Measurements from ENCODE around the gene ZNF215. TPM values are rescaled to one million over a fixed set of nuclear protein-coding genes. Genes with fewer than 3 reads are reported as not detected.
"Not testable (repeated sequence)": the region's sequence is repeated elsewhere in the genome, so short reads cannot be mapped to it uniquely, and the experiment has no call there.

ZNF215 gene
- total and polyA plus RNA-seq, 2 of the 13 experiments (the other 11 are each of a cell fraction or from before 2014, with no cell fraction given) = not detected

- H3K4me3 ChIP-seq (replicated peaks in 1 of 3; ENCODE audit: insufficient read depth in 1 of 3, low read depth in 2 of 3, low read length in 3 of 3); FAIRE-seq; in situ Hi-C loops (cut with HindIII; ENCODE audit: extremely low pct_ligation_motif_present, low pct_unique_long_range_greater_than_20kb); H3K9ac ChIP-seq (ENCODE audit: insufficient read depth, low read depth, low read length); POLR2A ChIA-PET; H3K36me3 ChIP-seq (replicated peaks in 1 of 2; ENCODE audit: control insufficient read depth in 1 of 2, insufficient read depth in 2 of 2, low read length in 2 of 2); H3K4me2 ChIP-seq (ENCODE audit: low read depth, low read length); H4K20me1 ChIP-seq (ENCODE audit: insufficient read depth, low read length); CTCF ChIA-PET (ENCODE audit: low intra/inter-chr PET ratio, low total read pairs); DNase-seq (ENCODE audit: low spot score); H3K27me3 ChIP-seq (ENCODE audit: control insufficient read depth in 1 of 2, insufficient read depth in 2 of 2, low read length in 2 of 2); ATAC-seq; BruUV-seq (replicated peaks); H3K27ac ChIP-seq (ENCODE audit: extremely low read length, insufficient read depth, low read length); H3K79me2 ChIP-seq (ENCODE audit: insufficient read depth, low read length); intact Hi-C loops (cut with micrococcal nuclease; ENCODE audit: unreplicated experiment); H2AFZ ChIP-seq (ENCODE audit: low read length); H3K9me3 ChIP-seq (ENCODE audit: low read length); H3K4me1 ChIP-seq (ENCODE audit: insufficient read depth, low read length): not testable (repeated sequence)
- 4% methylated on average over 4 of the region's 4 CpGs for WGBS (ENCODE audit: low lambda C conversion rate)
Measured at GRCh38 chr11:6969854-6970253, 43.6 kb downstream of the ZNF215 start.

DNA sequence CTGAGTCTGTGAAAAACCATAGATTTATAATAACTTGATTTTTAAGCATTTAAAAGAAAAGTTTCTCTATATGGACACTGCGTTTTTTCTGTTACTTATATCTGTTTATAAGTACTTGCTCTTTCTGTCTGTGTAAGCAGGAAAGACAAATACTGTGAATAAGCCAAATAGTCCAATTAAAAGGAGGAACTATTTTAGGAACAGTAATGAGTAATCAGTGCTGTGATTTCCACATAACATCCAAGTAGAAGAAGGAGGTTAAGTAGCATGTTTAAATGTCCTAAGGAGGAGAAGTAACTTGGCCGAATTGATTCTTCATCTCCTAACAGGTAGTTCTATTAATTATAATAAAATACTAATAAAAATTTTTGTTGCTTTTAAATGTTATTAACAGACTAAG is 53.1 kb downstream of the ZNF215 start:
- DNase-seq (ENCODE audit: low spot score) = no peak
- H3K36me3 ChIP-seq (replicated peaks in 1 of 2; ENCODE audit: control insufficient read depth in 1 of 2, insufficient read depth in 2 of 2, low read length in 2 of 2) = no peaks in the 10 kb centered on the region
- in situ Hi-C loops (cut with HindIII; ENCODE audit: extremely low pct_ligation_motif_present, low pct_unique_long_range_greater_than_20kb) = no loop called here
- no peaks in the 10 kb centered on the region for H3K4me1 ChIP-seq (ENCODE audit: insufficient read depth, low read length)
- H2AFZ ChIP-seq (ENCODE audit: low read length) = no peak overlapping the region
- ChIA-PET CTCF (ENCODE audit: low intra/inter-chr PET ratio, low total read pairs) (no interaction called here), POLR2A (no interaction called here)
- no TSS peak for BruUV-seq (replicated peaks)
- intact Hi-C loops (cut with micrococcal nuclease; ENCODE audit: unreplicated experiment) = loop anchor here (1.0 kb wide), 1 partner anchor 40 kb away; no protein-coding TSS in a partner anchor
- no peak overlapping the region for H3K9ac ChIP-seq (ENCODE audit: insufficient read depth, low read depth, low read length)
- no peak overlapping the region for H3K27ac ChIP-seq (ENCODE audit: extremely low read length, insufficient read depth, low read length)
- H3K4me2 ChIP-seq (ENCODE audit: low read depth, low read length) = no peak overlapping the region
- TF ChIP-seq HNF1A (IDR thresholded peaks at IDR 0.05; ENCODE audit: low read depth) (no peak), HNF1A (CRISPR knock-in tag; IDR thresholded peaks at IDR 0.05; ENCODE audit: borderline replicate concordance) (no peak), NFKB2 (CRISPR knock-in tag; IDR thresholded peaks at IDR 0.05; ENCODE audit: borderline replicate concordance) (no peak), KAT7 (CRISPR knock-in tag; IDR thresholded peaks at IDR 0.05; ENCODE audit: borderline replicate concordance) (no peak), NKX3-1 (CRISPR knock-in tag; IDR thresholded peaks at IDR 0.05) (no peak), SOX6 (IDR thresholded peaks at IDR 0.05) (no peak), SOX6 (CRISPR knock-in tag; IDR thresholded peaks at IDR 0.05) (no peak), HOXD1 (CRISPR knock-in tag; IDR thresholded peaks at IDR 0.05) (no peak)
- TF ChIP-seq, protein P1, sequence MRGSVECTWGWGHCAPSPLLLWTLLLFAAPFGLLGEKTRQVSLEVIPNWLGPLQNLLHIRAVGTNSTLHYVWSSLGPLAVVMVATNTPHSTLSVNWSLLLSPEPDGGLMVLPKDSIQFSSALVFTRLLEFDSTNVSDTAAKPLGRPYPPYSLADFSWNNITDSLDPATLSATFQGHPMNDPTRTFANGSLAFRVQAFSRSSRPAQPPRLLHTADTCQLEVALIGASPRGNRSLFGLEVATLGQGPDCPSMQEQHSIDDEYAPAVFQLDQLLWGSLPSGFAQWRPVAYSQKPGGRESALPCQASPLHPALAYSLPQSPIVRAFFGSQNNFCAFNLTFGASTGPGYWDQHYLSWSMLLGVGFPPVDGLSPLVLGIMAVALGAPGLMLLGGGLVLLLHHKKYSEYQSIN (CRISPR knock-in tag; IDR thresholded peaks at IDR 0.05; ENCODE audit: borderline replicate concordance) = no peak
- TF ChIP-seq, protein P2, sequence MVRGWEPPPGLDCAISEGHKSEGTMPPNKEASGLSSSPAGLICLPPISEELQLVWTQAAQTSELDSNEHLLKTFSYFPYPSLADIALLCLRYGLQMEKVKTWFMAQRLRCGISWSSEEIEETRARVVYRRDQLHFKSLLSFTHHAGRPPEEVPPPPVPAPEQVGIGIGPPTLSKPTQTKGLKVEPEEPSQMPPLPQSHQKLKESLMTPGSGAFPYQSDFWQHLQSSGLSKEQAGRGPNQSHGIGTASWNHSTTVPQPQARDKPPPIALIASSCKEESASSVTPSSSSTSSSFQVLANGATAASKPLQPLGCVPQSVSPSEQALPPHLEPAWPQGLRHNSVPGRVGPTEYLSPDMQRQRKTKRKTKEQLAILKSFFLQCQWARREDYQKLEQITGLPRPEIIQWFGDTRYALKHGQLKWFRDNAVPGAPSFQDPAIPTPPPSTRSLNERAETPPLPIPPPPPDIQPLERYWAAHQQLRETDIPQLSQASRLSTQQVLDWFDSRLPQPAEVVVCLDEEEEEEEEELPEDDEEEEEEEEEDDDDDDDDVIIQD (CRISPR knock-in tag; IDR thresholded peaks at IDR 0.05; ENCODE audit: low read depth) = no peak
- FAIRE-seq = no peak
- H4K20me1 ChIP-seq (ENCODE audit: insufficient read depth, low read length) = no peaks in the 10 kb centered on the region
- H3K9me3 ChIP-seq (ENCODE audit: low read length) = no peaks in the 10 kb centered on the region
- no peaks in the 10 kb centered on the region; a peak in 1 of 5 replicates for H3K27me3 ChIP-seq (ENCODE audit: control insufficient read depth in 1 of 2, insufficient read depth in 2 of 2, low read length in 2 of 2)
- ATAC-seq = no peak
- no peak overlapping the region for H3K4me3 ChIP-seq (replicated peaks in 1 of 3; ENCODE audit: insufficient read depth in 1 of 3, low read depth in 2 of 3, low read length in 3 of 3)
- 0% methylated on average over 2 of the region's 2 CpGs for WGBS (ENCODE audit: low lambda C conversion rate)
- no peaks in the 10 kb centered on the region for H3K79me2 ChIP-seq (ENCODE audit: insufficient read depth, low read length)

All from HepG2 (cell line).